Keratinocyte (primary cell): ENCODE data around the gene EIF2B2. TPM values are rescaled to one million over a fixed set of nuclear protein-coding genes. Genes with fewer than 3 reads are reported as not detected.

Experiments
- DNase-seq: peaks from one replicate; pipeline ENCODE4 v3.0.0-alpha.2; 2011; ENCODE audit warnings: low read depth, missing footprints, low spot score
- FAIRE-seq: peaks from 2 replicates; lab custom pipeline; 2011; peaks lifted over from hg19 to GRCh38; lab: Jason Lieb, UNC
- H2AFZ ChIP-seq: 2 replicates; pipeline ENCODE4 v1.6.0; 2012; ENCODE audit warnings: low read length, control low read depth, inconsistent platforms; ENCODE audit not compliant: control insufficient read depth
- H3K27ac ChIP-seq: 2 replicates; pipeline ENCODE4 v1.5.1; 2011; ENCODE audit warnings: low read length; ENCODE audit not compliant: control insufficient read depth, insufficient read depth
- H3K27me3 ChIP-seq: 3 replicates; pipeline ENCODE4 v1.6.0; 2011; ENCODE audit warnings: low read length; ENCODE audit not compliant: control insufficient read depth, insufficient read depth; ENCODE audit errors: extremely low read depth
- H3K36me3 ChIP-seq, 2 experiments: 2 replicates in 1 of 2; 3 replicates in 1 of 2; pipeline ENCODE4 v1.5.1; 2011; ENCODE audit warnings: low read length in 2 of 2, mild to moderate bottlenecking in 1 of 2; ENCODE audit not compliant: control insufficient read depth in 2 of 2, insufficient read depth in 2 of 2; ENCODE audit errors: extremely low read depth in 1 of 2
- H3K4me1 ChIP-seq: 3 replicates; pipeline ENCODE4 v1.5.1; 2011; ENCODE audit warnings: low read length; ENCODE audit not compliant: control insufficient read depth, insufficient read depth; ENCODE audit errors: extremely low read depth
- H3K4me2 ChIP-seq: 3 replicates; pipeline ENCODE4 v1.6.0; 2011; ENCODE audit warnings: low read depth, low read length; ENCODE audit not compliant: control insufficient read depth, insufficient read depth; ENCODE audit errors: extremely low read depth
- H3K4me3 ChIP-seq, 3 experiments: fragments of 200-600 bp in 1 of 3; sonication (generic) in 1 of 3; 2 replicates in 2 of 3; 3 replicates in 1 of 3; pipeline ENCODE4 v1.5.1; 2011 to 2016; ENCODE audit warnings: low read length in 3 of 3, mild to moderate bottlenecking in 3 of 3, control low read depth in 2 of 3, inconsistent platforms in 1 of 3, low read depth in 1 of 3, mixed read lengths in 1 of 3, mixed run types in 1 of 3, moderate library complexity in 1 of 3; ENCODE audit not compliant: control insufficient read depth in 2 of 3, insufficient read depth in 2 of 3; ENCODE audit errors: extremely low read depth in 1 of 3
- H3K79me2 ChIP-seq: 2 replicates; pipeline ENCODE4 v1.6.0; 2012; ENCODE audit warnings: low read length; ENCODE audit not compliant: control insufficient read depth, insufficient read depth
- H3K9ac ChIP-seq: 3 replicates; pipeline ENCODE4 v1.6.0; 2011; ENCODE audit warnings: low read length; ENCODE audit not compliant: control insufficient read depth, insufficient read depth; ENCODE audit errors: extremely low read depth
- H3K9me1 ChIP-seq: 3 replicates; pipeline ENCODE4 v1.6.0; 2011; ENCODE audit warnings: low read length; ENCODE audit not compliant: control insufficient read depth, insufficient read depth; ENCODE audit errors: extremely low read depth
- H3K9me3 ChIP-seq: 2 replicates; pipeline ENCODE4 v1.5.1; 2012; ENCODE audit warnings: low read depth, low read length; ENCODE audit not compliant: control insufficient read depth
- H4K20me1 ChIP-seq: 3 replicates; pipeline ENCODE4 v1.6.0; 2011; ENCODE audit warnings: low read length; ENCODE audit not compliant: control insufficient read depth, insufficient read depth; ENCODE audit errors: extremely low read depth
- EZH2 ChIP-seq: IDR thresholded peaks from one replicate; pipeline ENCODE4 v1.6.1; 2012; ENCODE audit warnings: inconsistent platforms, mild to moderate bottlenecking, low read length, moderate library complexity
- dilution Hi-C: fragments of 300-500 bp; cut with MboI; formaldehyde crosslinking; loops from one replicate; pipeline ENCODE4 v1.7.0; 2020; ENCODE audit warnings: low sequenced_read_pairs; ENCODE audit not compliant: extremely low pct_ligation_motif_present
- polyA plus RNA-seq, 5 experiments: library from polyadenylated mRNA; depleted of rRNA in 3 of 5; stranded (reverse) in 3 of 5; stranded (forward) in 1 of 5; unstranded in 1 of 5; fragments of >200 nt; gene quantifications; 1 replicate in 1 of 5; 2 replicates in 3 of 5; 3 replicates in 1 of 5; pipeline versions ENCODE4 v1.2.1 to v1.2.3, GENCODE V29; 2011 to 2012; ENCODE audit warnings: missing spikeins in 2 of 5, low read depth in 1 of 5, low replicate concordance in 1 of 5
- TF ChIP-seq, protein P1 (sequence below), 3 experiments: IDR thresholded peaks in 1 of 3; conservative IDR thresholded peaks in 1 of 3; optimal IDR thresholded peaks in 1 of 3; 2 replicates in 2 of 3; 3 replicates in 1 of 3; pipeline versions ENCODE3 to v1.5.1; 2011; ENCODE audit warnings: low read length in 3 of 3, mild to moderate bottlenecking in 3 of 3, moderate library complexity in 2 of 3, control low read depth in 1 of 3, inconsistent platforms in 1 of 3; ENCODE audit not compliant: insufficient read depth in 2 of 3; ENCODE audit errors: extremely low read depth in 1 of 3

The EIF2B2 gene
- polyA plus RNA-seq, 1 donor (not counting 4 experiments of a cell fraction or from before 2014, with no cell fraction given), result 113 TPM

- Histone ChIP-seq H2AFZ (no peak overlapping the region), H3K4me3 (no peak overlapping the region), H3K9me3 (no peaks in the 10 kb centered on the region), H3K4me1 (peaks cover 22% of the 10 kb centered on the region), H3K4me2 (no peak overlapping the region), H4K20me1 (no peaks in the 10 kb centered on the region), H3K79me2 (no peaks in the 10 kb centered on the region), H3K27me3 (no peaks in the 10 kb centered on the region), H3K9ac (no peak overlapping the region), H3K36me3 (no peaks in the 10 kb centered on the region), H3K27ac (no peak overlapping the region), H3K9me1 (no peaks in the 10 kb centered on the region)
- DNase-seq (no peak), FAIRE-seq (no peak)
- dilution Hi-C loops, result no loop called here
- TF ChIP-seq EZH2, result no peak
- TF ChIP-seq, protein P1, sequence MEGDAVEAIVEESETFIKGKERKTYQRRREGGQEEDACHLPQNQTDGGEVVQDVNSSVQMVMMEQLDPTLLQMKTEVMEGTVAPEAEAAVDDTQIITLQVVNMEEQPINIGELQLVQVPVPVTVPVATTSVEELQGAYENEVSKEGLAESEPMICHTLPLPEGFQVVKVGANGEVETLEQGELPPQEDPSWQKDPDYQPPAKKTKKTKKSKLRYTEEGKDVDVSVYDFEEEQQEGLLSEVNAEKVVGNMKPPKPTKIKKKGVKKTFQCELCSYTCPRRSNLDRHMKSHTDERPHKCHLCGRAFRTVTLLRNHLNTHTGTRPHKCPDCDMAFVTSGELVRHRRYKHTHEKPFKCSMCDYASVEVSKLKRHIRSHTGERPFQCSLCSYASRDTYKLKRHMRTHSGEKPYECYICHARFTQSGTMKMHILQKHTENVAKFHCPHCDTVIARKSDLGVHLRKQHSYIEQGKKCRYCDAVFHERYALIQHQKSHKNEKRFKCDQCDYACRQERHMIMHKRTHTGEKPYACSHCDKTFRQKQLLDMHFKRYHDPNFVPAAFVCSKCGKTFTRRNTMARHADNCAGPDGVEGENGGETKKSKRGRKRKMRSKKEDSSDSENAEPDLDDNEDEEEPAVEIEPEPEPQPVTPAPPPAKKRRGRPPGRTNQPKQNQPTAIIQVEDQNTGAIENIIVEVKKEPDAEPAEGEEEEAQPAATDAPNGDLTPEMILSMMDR (optimal IDR thresholded peaks at IDR 0.05 in 1 of 3, IDR thresholded peaks at IDR 0.05 in 1 of 3, conservative IDR thresholded peaks at IDR 0.05 in 1 of 3; ENCODE audit: extremely low read depth in 1 of 3, insufficient read depth in 2 of 3, low read length in 3 of 3), result no peak
Measured at GRCh38 chr14:74977164-74977900, 25.4 kb upstream of the EIF2B2 start.

DNA sequence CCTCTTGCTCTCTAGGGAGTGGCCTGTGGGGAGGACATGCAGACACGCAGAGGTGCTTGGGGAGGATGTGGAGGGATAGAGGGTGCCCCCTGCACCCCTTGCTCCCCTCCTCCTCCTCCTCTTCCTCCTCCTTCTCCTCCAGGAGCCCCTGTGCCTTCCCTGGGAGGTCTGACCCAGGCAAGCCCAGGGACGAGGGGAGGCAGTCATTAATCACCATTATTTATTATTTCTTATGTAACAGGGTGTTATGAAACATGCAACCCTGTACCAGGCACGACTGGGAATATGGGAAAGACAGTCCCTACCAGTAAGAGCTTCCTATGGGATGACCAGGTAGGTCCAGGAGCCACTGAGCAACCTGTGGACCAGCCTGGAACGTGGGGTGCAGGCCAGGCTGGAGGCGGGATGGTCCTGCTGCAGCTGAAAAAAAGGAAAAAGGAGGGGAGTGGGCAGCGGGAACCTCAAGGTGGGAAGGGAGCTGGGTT, 24.8 kb upstream of the EIF2B2 start:
- Histone ChIP-seq H3K79me2 (no peaks in the 10 kb centered on the region), H2AFZ (no peak overlapping the region), H3K4me1 (peaks cover 27% of the 10 kb centered on the region), H3K4me3 (no peak overlapping the region), H3K4me2 (no peak overlapping the region), H3K27ac (no peak overlapping the region), H4K20me1 (no peaks in the 10 kb centered on the region), H3K36me3 (no peaks in the 10 kb centered on the region), H3K9ac (no peak overlapping the region), H3K27me3 (no peaks in the 10 kb centered on the region), H3K9me1 (no peaks in the 10 kb centered on the region), H3K9me3 (no peaks in the 10 kb centered on the region)
- dilution Hi-C loops, result no loop called here
- DNase-seq (no peak), FAIRE-seq (no peak)
- TF ChIP-seq EZH2, result no peak
- TF ChIP-seq, protein P1 (optimal IDR thresholded peaks at IDR 0.05 in 1 of 3, IDR thresholded peaks at IDR 0.05 in 1 of 3, conservative IDR thresholded peaks at IDR 0.05 in 1 of 3; ENCODE audit: extremely low read depth in 1 of 3, insufficient read depth in 2 of 3, low read length in 3 of 3), result no peak
